COR-L47 (cell line): Measurements from ENCODE around the gene PATE1.

Experiments used
- DNase-seq: peaks from one replicate; lab custom pipeline; 2025; lab: John Stamatoyannopoulos, UW

The PATE1 gene

GRCh38 chr11:125790825-125791224, 44.7 kb downstream of the PATE1 start:
- DNase-seq = no peak

GRCh38 chr11:125797641-125798040, 51.6 kb downstream of the PATE1 start:
- no peak for DNase-seq
